ENCODE measurements around the gene HRG. TPM values are rescaled to one million over a fixed set of nuclear protein-coding genes. Genes with fewer than 3 reads are reported as not detected.

The HRG gene
- total RNA-seq, 4 donors from 2014 or later = not detected

- DNase-seq (ENCODE audit: extremely low spot score) = no peak
- Histone ChIP-seq H3K4me3 (no peak overlapping the region), H3K4me1 (no peaks in the 10 kb centered on the region), H3K36me3 (no peaks in the 10 kb centered on the region), H3K9me3 (no peaks in the 10 kb centered on the region), H3K27ac (replicated peaks in 1 of 4) (no peak overlapping the region), H3K27me3 (peaks cover 0 to 32% (median 0%) of the 10 kb centered on the region in 4 donors)
- intact Hi-C loops (cut with DNase I) = no loop called here
- TF ChIP-seq POLR2A (IDR thresholded peaks at IDR 0.05; ENCODE audit: low read depth) = no peak
- TF ChIP-seq, protein P1, sequence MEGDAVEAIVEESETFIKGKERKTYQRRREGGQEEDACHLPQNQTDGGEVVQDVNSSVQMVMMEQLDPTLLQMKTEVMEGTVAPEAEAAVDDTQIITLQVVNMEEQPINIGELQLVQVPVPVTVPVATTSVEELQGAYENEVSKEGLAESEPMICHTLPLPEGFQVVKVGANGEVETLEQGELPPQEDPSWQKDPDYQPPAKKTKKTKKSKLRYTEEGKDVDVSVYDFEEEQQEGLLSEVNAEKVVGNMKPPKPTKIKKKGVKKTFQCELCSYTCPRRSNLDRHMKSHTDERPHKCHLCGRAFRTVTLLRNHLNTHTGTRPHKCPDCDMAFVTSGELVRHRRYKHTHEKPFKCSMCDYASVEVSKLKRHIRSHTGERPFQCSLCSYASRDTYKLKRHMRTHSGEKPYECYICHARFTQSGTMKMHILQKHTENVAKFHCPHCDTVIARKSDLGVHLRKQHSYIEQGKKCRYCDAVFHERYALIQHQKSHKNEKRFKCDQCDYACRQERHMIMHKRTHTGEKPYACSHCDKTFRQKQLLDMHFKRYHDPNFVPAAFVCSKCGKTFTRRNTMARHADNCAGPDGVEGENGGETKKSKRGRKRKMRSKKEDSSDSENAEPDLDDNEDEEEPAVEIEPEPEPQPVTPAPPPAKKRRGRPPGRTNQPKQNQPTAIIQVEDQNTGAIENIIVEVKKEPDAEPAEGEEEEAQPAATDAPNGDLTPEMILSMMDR (IDR thresholded peaks at IDR 0.05) = no peak
- no peak for TF ChIP-seq EP300 (IDR thresholded peaks at IDR 0.05)
- no peak for TF ChIP-seq POLR2AphosphoS5 (IDR thresholded peaks at IDR 0.05)
- 82% methylated on average over 2 of the region's 2 CpGs for WGBS
Measured at GRCh38 chr3:186669378-186670084, 3.7 kb downstream of the HRG start.

DNA sequence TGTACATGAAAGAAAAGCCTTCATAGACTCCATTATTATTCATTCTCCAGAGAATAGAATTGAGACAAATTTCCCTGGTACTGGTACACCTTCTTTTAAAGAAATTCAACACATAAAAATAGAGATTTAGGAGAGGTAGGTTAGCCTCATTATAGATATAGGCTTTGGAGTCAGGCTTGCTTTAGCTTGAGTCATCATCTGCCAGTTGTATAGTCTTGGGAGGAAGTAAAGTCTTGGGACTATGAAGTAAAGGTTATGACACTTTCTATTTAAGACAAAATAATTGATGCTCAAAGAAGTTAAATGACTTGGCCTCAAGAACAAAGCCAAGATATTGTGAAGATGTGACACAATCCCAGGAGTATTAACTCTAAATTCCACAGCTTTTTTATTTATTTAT lies 4.3 kb downstream of the HRG start:
- no peak for TF ChIP-seq POLR2AphosphoS5 (IDR thresholded peaks at IDR 0.05)

GRCh38 chr3:186671051-186671450 lies 5.2 kb downstream of the HRG start:
- Histone ChIP-seq H3K27ac (replicated peaks in 1 of 4) (no peak overlapping the region), H3K36me3 (no peaks in the 10 kb centered on the region), H3K9me3 (no peaks in the 10 kb centered on the region), H3K4me3 (no peak overlapping the region), H3K4me1 (no peaks in the 10 kb centered on the region), H3K27me3 (peaks cover 0 to 24% (median 0%) of the 10 kb centered on the region in 4 donors)
- DNase-seq (ENCODE audit: extremely low spot score) = no peak
- TF ChIP-seq, protein P1 (IDR thresholded peaks at IDR 0.05) = no peak
- no peak for TF ChIP-seq POLR2A (IDR thresholded peaks at IDR 0.05; ENCODE audit: low read depth)
- TF ChIP-seq EP300 (IDR thresholded peaks at IDR 0.05) = no peak
- no peak for TF ChIP-seq POLR2AphosphoS5 (IDR thresholded peaks at IDR 0.05)
- WGBS = 82% methylated on average over 3 of the region's 3 CpGs
- intact Hi-C loops (cut with DNase I) = no loop called here

More for the DNA sequence above, 4.3 kb downstream of the HRG start:
- Histone ChIP-seq H3K27me3 (peaks cover 0 to 31% (median 0%) of the 10 kb centered on the region in 4 donors), H3K36me3 (no peaks in the 10 kb centered on the region), H3K4me1 (no peaks in the 10 kb centered on the region), H3K27ac (replicated peaks in 1 of 4) (no peak overlapping the region), H3K9me3 (no peaks in the 10 kb centered on the region), H3K4me3 (no peak overlapping the region)
- DNase-seq (ENCODE audit: extremely low spot score) = no peak
- intact Hi-C loops (cut with DNase I) = no loop called here

DNA sequence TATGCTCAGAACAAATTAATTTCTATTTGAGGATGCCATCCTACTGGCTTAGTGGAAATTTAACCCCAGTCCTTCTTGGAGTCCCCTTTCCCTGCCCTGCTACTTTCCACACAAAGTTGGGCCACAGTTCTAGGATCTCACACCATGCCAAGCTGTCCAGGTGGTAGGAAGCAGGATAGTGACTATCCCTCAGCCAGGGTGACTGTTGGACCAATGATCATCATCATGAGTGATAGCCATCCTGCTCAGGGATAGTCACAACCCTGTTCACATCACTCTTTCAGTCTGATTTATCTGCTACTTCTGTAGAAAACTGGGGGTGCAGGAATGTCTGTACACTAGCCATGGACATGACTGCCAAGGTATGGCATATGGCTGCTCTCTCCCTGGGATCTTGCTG lies 12.8 kb downstream of the HRG start:
- H3K4me1 ChIP-seq = no peaks in the 10 kb centered on the region
- peaks cover 0 to 27% (median 0%) of the 10 kb centered on the region in 4 donors for H3K27me3 ChIP-seq
- H3K27ac ChIP-seq (replicated peaks in 1 of 4) = no peak overlapping the region
- intact Hi-C loops (cut with DNase I) = no loop called here
- H3K9me3 ChIP-seq = no peaks in the 10 kb centered on the region
- no peaks in the 10 kb centered on the region for H3K36me3 ChIP-seq
- DNase-seq (ENCODE audit: extremely low spot score) = no peak
- TF ChIP-seq, protein P1 (IDR thresholded peaks at IDR 0.05) = no peak
- no peak for TF ChIP-seq POLR2A (IDR thresholded peaks at IDR 0.05; ENCODE audit: low read depth)
- no peak for TF ChIP-seq POLR2AphosphoS5 (IDR thresholded peaks at IDR 0.05)
- TF ChIP-seq EP300 (IDR thresholded peaks at IDR 0.05) = no peak
- H3K4me3 ChIP-seq = no peak overlapping the region

DNA sequence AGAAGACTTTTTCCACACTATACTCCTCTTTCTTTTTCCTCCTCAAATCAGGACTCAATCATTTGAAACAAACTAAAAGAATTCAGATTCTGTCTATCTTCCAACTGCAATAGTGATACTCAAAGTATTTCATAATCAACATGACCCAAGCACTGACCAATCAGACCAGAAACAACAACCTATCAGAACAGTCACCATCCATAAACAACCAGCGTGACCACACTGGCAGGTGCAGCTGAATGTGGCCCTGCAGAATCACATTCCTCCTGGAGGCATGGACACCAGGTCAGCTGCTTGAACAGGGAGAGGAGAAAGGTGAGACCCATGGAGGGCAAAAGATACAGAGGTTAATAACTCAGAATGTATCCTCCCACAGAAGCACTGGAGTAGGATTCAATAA lies 13.3 kb downstream of the HRG start:
- Histone ChIP-seq H3K9me3 (no peaks in the 10 kb centered on the region), H3K27ac (replicated peaks in 1 of 4) (no peak overlapping the region), H3K27me3 (peaks cover 0 to 32% (median 0%) of the 10 kb centered on the region in 4 donors), H3K4me3 (no peak overlapping the region), H3K36me3 (no peaks in the 10 kb centered on the region), H3K4me1 (no peaks in the 10 kb centered on the region)
- WGBS = 50% methylated on average over 1 of the region's 1 CpG
- intact Hi-C loops (cut with DNase I) = no loop called here
- TF ChIP-seq EP300 (IDR thresholded peaks at IDR 0.05) = no peak
- TF ChIP-seq POLR2AphosphoS5 (IDR thresholded peaks at IDR 0.05) = no peak
- TF ChIP-seq, protein P1 (IDR thresholded peaks at IDR 0.05) = no peak
- no peak for TF ChIP-seq POLR2A (IDR thresholded peaks at IDR 0.05; ENCODE audit: low read depth)
- DNase-seq (ENCODE audit: extremely low spot score) = no peak

Data from esophagus muscularis mucosa (tissue), 4 donors.